Measurements from ENCODE around the gene GMPR2. TPM values are rescaled to one million over a fixed set of nuclear protein-coding genes. Genes with fewer than 3 reads are reported as not detected.

The GMPR2 gene
- total and polyA plus RNA-seq, 8 donors: 23.6 to 48.1 (median 28.6) TPM

GRCh38 chr14:24259282-24260025, 26.7 kb downstream of the GMPR2 start:
- Histone ChIP-seq H3K36me3 (no peaks in the 10 kb centered on the region), H3K4me1 (no peaks in the 10 kb centered on the region), H3K27me3 (no peaks in the 10 kb centered on the region), H3K27ac (peak overlapping the region; percentile 44 to 78 (median 62)), H3K9me3 (no peaks in the 10 kb centered on the region), H3K4me3 (no peak overlapping the region)
- FAIRE-seq: no peak
- TF ChIP-seq CTCF (IDR thresholded peaks at IDR 0.05): no peak
- WGBS, 2 donors: 62 to 67% methylated on average over 15 to 16 of the region's 16 CpGs
- intact Hi-C loops (cut with DNase I): no loop called here
- ATAC-seq: peak; percentile 14 to 79 (median 62)
- DNase-seq: peak in 4 of 6 donors; percentile 70 to 86 (median 80)

GRCh38 chr14:24260026-24260779, 27.5 kb downstream of the GMPR2 start:
- 72% methylated on average over 16 of the region's 16 CpGs for WGBS, 2 donors
- H3K27ac ChIP-seq: peak overlapping the region in 3 of 4 donors; percentile 61 to 78 (median 64)
- no peak overlapping the region for H3K4me3 ChIP-seq
- H3K4me1 ChIP-seq: no peaks in the 10 kb centered on the region
- FAIRE-seq (no peak), DNase-seq (peak in 2 of 6 donors; percentile 32 to 60), ATAC-seq (peak; percentile 27 to 76 (median 62))
- intact Hi-C loops (cut with DNase I): no loop called here
- no peak for TF ChIP-seq CTCF (IDR thresholded peaks at IDR 0.05)
- H3K9me3 ChIP-seq: no peaks in the 10 kb centered on the region
- H3K36me3 ChIP-seq: no peaks in the 10 kb centered on the region
- no peaks in the 10 kb centered on the region for H3K27me3 ChIP-seq

- TF ChIP-seq CTCF (IDR thresholded peaks at IDR 0.05): no peak
- WGBS, 2 donors: 75 to 83% methylated on average over 4 of the region's 4 CpGs
- H3K4me1 ChIP-seq: no peaks in the 10 kb centered on the region
- no peaks in the 10 kb centered on the region for H3K9me3 ChIP-seq
- H3K36me3 ChIP-seq: no peaks in the 10 kb centered on the region
- ATAC-seq: no peak
- H3K27ac ChIP-seq: peak overlapping the region in 1 of 4 donors; percentile 78
- H3K27me3 ChIP-seq: no peaks in the 10 kb centered on the region
- no peak overlapping the region for H3K4me3 ChIP-seq
- DNase-seq: peak in 1 of 6 donors; percentile 33
- intact Hi-C loops (cut with DNase I): no loop called here
- FAIRE-seq: no peak
Measured at GRCh38 chr14:24260780-24261157, 28.0 kb downstream of the GMPR2 start.

- 89 to 95% methylated on average over 20 of the region's 20 CpGs for WGBS, 2 donors
- no peak for TF ChIP-seq CTCF (IDR thresholded peaks at IDR 0.05)
- H3K36me3 ChIP-seq: peaks cover 0 to 3% (median 0%) of the 10 kb centered on the region in 3 donors
- H3K27ac ChIP-seq: no peak overlapping the region
- H3K4me3 ChIP-seq: no peak overlapping the region
- FAIRE-seq: no peak
- intact Hi-C loops (cut with DNase I): no loop called here
- H3K4me1 ChIP-seq: no peaks in the 10 kb centered on the region
- H3K27me3 ChIP-seq: no peaks in the 10 kb centered on the region
- no peak for ATAC-seq
- peak in 1 of 6 donors; percentile 33 for DNase-seq
- no peaks in the 10 kb centered on the region for H3K9me3 ChIP-seq
Measured at GRCh38 chr14:24261256-24261968, 28.7 kb downstream of the GMPR2 start.

All from pancreas (tissue), 10 donors.